SIG-M5 (cell line): ENCODE measurements around the gene SCCPDH.
"Not testable (repeated sequence)": the region's sequence is repeated elsewhere in the genome, so short reads cannot be mapped to it uniquely, and the experiment has no call there.

Experiments
- DNase-seq: peaks from one replicate; lab custom pipeline; 2025; lab: John Stamatoyannopoulos, UW

Gene SCCPDH

GRCh38 chr1:246724016-246724730 is at the start of gene SCCPDH:
SCCPDH (plus strand) TSS chr1:246724409; CDS start chr1:246724423, 14 bp downstream.
- peak; percentile 32 for DNase-seq

GRCh38 chr1:246677842-246678241 is 46.4 kb upstream of the SCCPDH start:
- DNase-seq = no peak

GRCh38 chr1:246678816-246679793 is 45.1 kb upstream of the SCCPDH start:
- DNase-seq = no peak

GRCh38 chr1:246679794-246680177 is 44.4 kb upstream of the SCCPDH start:
- DNase-seq = no peak

- DNase-seq = no peak
Measured at GRCh38 chr1:246680190-246680589, 44.0 kb upstream of the SCCPDH start.

- DNase-seq = no peak
Measured at GRCh38 chr1:246680696-246681130, 43.5 kb upstream of the SCCPDH start.

- DNase-seq = no peak
Measured at GRCh38 chr1:246681900-246682895, 42.0 kb upstream of the SCCPDH start.

GRCh38 chr1:246683521-246683920 is 40.7 kb upstream of the SCCPDH start:
- DNase-seq = no peak

GRCh38 chr1:246687002-246687401 is 37.2 kb upstream of the SCCPDH start:
- no peak for DNase-seq

- peak; percentile 76 for DNase-seq
Measured at GRCh38 chr1:246689409-246690008, 34.7 kb upstream of the SCCPDH start.

GRCh38 chr1:246690100-246690499 is 34.1 kb upstream of the SCCPDH start:
- no peak for DNase-seq

- DNase-seq = no peak
Measured at GRCh38 chr1:246691622-246692495, 32.4 kb upstream of the SCCPDH start.

GRCh38 chr1:246694213-246694895 is 29.9 kb upstream of the SCCPDH start:
- not testable (repeated sequence) for DNase-seq

GRCh38 chr1:246695136-246695535 is 29.1 kb upstream of the SCCPDH start:
- no peak for DNase-seq

- DNase-seq = no peak
Measured at GRCh38 chr1:246695666-246696065, 28.5 kb upstream of the SCCPDH start.

- no peak for DNase-seq
Measured at GRCh38 chr1:246698466-246699094, 25.6 kb upstream of the SCCPDH start.

- peak; percentile 85 for DNase-seq
Measured at GRCh38 chr1:246699095-246699735, 25.0 kb upstream of the SCCPDH start.

- DNase-seq = no peak
Measured at GRCh38 chr1:246703581-246703980, 20.6 kb upstream of the SCCPDH start.

- no peak for DNase-seq
Measured at GRCh38 chr1:246705368-246705767, 18.8 kb upstream of the SCCPDH start.
